HK-2 (cell line): Measurements from ENCODE around the gene PPP2R5E.
A peak's percentile ranks its signal among the peaks of the same experiment; 100 is the strongest.
"Not testable (repeated sequence)": the region's sequence is repeated elsewhere in the genome, so short reads cannot be mapped to it uniquely, and the experiment has no call there.

ENCODE experiments used
- DNase-seq: peaks from one replicate; pipeline ENCODE4 v3.0.0-alpha.2; 2018; ENCODE audit not compliant: unreplicated experiment

Gene PPP2R5E

DNA sequence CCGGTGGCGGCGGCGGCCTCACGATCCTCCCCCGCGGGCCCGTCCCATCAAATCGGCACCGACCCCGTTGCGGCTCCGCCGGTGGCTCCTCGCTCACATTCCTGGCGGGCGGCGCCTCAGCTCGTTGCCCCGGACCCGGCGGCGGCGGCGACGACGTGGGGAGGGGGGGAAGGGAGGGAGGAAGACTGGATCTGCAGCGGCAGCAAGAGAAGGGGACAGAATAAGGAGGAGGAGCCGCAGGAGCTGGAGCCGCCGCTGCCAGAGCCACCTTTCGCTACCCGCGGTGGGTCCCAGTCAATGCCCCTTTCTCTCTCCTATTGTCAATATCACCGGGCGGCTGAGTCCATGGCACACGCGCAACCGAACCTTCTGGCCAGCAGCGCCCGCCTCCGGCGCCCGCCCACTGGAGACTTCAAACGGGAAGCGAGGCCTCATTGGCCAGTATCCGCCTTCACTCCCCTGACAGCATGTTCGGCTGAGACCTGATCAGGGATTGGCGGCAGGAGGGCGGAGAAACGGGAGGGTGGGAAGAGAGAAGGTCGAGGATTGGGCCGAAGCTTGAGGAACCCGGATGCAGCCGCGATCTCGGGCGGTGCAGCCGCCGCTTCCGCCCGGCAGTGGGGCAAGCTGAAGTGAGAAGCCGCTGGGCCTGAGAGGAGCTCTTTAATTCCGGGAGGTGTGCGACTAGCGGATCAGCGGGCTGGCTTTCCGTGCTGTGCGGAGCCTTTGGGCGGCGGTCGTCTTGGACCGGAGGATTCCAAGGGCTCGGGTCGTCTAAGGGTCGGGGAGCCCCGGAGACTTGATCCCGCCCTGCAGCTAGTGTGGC, at the start of gene PPP2R5E:
Gene PPP2R5E, minus strand, starts transcription at position 378 of the 826 bp plus-strand sequence. CDS start 3,692 bp downstream, outside the sequence.
- peak; percentile 98 for DNase-seq

- DNase-seq, result not testable (repeated sequence)
These were observed 39.9 kb upstream of the PPP2R5E start for GRCh38 chr14:63583046-63583445.

DNA sequence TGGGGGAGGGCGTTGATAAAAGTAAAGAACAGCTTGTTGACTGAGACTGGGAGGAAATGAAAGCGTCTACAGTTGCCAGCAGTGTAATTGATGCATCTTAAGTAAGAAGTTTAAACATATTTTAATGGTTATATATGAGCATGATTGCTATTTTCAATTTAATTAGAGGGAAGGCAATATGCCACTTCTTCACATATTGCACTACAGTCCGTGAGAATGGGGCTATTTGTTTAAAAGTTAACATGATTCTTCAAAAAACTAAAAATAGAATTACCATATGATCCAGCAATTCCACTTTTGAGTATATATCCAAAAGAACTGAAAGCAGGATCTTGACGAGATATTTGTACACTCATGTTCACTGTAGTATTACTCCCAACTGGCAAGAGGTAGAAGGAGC, 38.3 kb upstream of the PPP2R5E start:
- no peak for DNase-seq

DNA sequence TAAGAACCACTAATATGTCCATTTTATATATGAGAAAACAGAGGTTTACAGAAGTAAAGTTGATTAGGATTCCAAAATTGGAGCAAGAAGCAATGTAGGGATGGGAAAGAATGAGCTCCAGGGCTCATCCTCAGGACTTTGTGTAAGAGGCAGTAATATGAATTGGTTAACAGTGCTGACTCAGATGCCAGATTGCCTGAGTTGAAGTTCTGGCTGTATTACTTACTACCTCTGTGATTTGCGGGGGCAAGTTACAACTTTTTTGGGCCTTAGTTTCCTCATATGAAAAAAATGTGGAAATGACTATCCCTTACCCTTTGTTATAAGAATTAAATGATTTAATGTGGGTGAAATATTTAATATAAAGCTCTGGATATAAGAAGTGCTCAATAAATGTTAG, 35.1 kb upstream of the PPP2R5E start:
- no peak for DNase-seq

DNA sequence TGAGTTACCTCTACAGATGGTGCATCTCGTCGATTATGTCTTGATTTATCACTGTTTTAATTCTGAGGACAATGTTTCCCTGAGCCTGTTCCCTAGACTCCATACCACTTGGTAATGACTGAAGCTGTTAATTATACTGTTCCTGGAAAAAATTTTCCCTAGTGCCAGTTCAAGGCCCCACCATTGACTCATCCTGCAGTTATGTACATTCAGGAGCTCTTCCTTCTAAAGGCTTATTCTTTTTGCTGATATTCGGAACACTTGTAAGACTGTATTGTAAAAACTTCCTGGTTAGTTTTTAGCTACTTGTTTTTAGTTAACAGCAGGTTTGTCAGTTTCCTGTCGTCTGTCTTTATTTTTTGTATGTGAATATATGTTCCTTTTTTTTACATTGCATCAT, 30.4 kb upstream of the PPP2R5E start:
- DNase-seq, result no peak

- DNase-seq, result no peak
These were observed 22.3 kb upstream of the PPP2R5E start for GRCh38 chr14:63565448-63565847.

DNA sequence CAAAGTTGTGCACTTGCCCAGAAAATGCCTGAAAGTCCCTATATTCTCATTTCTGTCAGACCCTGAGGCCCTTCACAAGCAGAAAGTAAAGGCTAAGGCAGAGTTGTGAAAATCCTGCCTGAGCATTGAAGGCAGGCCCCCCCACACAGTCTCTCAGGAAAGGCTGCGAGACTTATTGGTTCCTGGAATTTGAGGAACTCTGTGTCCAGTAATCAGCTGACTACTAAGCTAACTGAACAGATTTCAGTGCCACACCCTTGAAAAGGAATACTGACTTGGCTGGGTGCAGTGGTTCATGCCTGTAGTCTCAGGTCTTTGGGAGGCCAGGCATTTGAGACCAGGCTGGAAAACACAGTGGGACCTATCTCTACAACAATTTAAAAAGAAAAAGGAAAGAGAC, 21.1 kb upstream of the PPP2R5E start:
- no peak for DNase-seq

DNA sequence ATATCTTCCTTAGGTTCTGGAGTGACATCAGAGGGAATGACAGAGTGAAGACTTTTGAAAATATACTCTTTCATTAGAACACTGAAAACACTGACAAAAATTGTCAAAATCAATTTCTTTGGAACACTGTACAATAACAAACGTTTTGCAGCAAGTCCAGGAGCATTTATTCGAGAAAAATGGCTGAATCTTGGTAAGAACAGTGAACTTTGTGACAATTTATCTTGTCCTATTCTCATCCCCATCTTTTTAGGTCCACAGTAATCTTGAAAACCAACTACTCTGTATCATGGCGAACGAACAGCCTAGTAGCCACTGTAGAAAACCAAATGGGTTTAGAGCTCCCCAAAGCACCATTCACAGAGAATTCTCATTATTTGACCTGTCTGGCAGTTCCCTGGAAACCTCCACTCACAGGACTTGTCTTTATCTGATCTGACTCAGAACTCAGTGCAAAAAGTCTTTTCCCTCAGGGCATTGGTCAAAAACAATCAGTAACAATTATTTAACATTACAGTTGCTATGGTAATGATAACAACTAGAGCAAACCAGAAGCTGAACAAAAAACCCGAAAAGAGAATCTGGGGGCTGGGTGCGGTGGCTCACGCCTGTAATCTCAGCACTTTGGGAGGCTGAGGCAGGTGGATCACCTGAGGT, 20.3 kb upstream of the PPP2R5E start:
- DNase-seq, result no peak

DNA sequence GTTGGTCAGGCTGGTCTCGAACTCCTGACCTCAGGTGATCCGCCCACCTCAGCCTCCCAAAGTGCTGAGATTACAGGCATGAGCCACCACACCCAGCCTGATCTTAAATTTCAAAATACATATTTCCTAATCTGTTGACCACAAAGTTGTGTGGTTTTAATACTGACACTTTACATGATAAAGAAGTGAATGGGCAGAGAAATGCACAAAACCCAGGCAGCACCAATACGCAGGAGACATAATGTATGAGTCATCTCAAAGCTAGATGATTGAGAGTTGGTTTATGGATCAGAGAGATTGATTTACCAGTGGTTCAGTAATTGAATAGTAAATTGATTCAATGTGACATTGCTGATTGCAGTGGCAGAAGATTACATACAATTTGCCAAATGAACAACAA, 19.2 kb upstream of the PPP2R5E start:
- DNase-seq, result no peak

DNA sequence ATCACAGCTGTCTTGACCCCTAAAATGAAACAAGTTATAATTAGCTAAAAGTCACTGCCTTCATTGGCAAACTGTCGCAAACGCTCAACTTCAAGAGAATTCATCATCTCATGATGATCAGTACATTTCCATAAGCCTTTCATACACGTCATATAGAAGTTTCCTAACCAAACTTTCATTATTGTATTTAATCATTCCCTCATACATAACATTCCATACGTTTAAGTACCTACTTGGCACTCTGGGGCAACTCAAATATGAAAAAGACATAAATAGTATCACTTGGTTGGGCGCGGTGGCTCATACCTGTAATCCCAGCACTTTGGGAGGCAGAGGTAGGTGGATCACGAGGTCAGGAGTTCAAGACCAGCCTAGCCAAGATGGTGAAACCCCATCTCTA, 12.4 kb upstream of the PPP2R5E start:
- no peak for DNase-seq

- peak; percentile 16 for DNase-seq
These were observed 8.2 kb upstream of the PPP2R5E start for GRCh38 chr14:63551332-63551731.

GRCh38 chr14:63547798-63548335, 4.7 kb upstream of the PPP2R5E start:
- DNase-seq, result no peak

DNA sequence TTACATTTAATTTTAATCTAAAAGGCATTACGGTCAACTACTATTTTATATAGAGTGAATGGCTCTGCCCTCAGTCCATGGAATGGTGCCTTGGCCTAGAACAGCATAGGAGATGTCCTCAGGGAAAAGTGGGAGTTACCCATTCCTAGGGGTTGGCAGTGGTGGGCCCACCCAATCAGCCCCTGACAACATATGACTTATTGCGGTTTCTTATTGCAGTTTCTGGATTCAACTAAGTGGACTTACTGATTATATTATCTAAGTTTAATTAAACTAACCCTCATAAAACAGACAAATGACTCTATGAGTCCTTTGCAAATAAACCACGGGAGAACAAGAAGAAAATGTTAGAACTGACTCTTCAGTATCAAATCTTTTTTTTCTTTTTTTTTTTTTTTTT, 2.3 kb upstream of the PPP2R5E start:
- no peak for DNase-seq

GRCh38 chr14:63544591-63545299, 1.6 kb upstream of the PPP2R5E start:
- DNase-seq, result no peak

DNA sequence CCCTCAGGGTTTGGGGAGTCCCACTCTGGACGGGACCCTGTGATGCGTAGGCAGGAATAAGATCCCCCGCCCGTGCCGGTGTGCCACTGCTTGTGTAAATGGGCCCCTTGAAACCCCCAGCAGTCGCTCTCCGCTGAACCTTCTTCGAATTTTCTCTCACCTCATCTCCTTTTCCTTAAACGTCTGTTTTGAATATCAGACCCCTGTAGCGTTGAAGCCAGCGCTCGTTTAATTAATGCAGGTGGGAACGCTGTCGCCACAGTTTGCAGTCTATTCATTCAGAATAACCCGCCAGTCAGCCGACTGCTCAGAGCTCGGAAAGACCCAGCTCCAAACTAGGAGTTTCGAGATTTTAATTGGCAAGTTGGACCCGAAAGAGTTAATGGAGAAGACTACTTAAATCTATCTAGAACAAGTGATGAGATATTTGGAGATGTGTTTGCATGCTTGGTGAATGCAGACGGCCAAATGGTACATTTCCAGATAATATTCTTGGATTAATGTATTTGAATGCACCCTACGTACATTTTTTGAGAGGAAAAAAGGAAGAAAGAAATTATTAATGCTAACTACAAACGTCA, 739 bp upstream of the PPP2R5E start:
- no peak for DNase-seq

GRCh38 chr14:63542231-63542999, 762 bp downstream of the PPP2R5E start:
- peak; percentile 35 for DNase-seq

DNA sequence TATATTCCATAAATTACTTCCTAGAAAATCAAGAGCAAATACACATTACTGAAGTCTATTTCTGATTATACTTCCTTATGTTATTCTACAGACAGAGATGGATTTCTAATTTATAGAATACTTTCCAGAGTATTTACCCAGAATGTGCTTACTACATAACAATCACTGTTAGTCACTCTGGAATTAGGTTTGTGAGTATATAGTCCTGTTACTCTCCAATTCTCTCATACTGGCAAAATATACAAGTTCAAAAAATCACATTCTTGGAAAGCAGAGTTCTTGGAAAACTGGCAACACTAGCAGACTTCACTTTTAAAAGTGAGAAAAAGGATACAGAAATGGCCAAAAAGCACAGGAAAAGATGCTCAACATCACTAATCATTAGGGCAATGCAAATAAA, 7.3 kb downstream of the PPP2R5E start:
- DNase-seq, result no peak

DNA sequence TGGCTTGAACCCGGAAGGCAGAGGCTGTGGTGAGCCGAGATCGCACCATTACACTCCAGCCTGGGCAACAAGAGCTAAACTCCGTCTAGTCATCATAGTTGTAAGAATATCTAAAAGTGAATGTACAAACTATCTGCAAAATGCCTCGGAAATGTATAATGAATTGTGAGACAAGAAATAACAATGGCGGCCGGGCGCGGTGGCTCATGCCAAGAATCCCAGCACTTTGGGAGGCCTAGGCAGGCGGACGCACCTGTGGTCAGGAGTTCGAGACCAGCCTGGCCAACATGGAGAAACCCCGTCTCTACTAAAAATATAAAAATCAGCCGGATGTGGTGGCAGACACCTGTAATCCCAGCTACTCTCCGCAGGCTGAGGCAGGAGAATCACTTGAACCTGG, 9.7 kb downstream of the PPP2R5E start:
- DNase-seq, result no peak

DNA sequence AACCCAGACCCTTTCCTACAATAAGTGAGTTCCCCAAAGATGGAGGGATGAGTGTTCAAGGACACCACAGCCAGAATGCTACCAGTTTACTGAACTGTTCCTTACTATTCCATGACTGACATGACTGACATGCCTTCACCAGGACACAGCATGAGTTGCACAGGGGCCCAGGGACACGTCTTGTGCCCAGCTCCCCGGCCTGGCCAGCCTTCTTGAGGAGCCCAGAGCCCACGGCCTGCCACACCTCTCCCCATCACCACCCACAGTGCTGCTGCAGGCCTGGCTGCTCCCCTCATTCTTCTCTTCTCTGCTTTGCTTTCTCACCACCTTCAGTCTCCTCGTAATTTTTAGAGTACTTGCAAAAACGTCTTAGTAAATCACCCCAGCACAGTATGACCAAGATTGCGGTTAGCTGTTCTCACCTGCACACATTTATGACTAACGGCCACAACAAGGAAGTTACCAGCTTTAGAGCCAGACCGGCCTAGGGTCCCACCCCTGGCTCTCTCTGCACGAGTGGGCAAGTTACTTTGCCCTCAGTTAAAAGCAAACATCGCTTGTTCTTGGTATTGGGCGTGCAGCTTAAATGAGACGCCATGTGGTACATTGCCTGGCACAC, 18.5 kb downstream of the PPP2R5E start:
- no peak for DNase-seq

DNA sequence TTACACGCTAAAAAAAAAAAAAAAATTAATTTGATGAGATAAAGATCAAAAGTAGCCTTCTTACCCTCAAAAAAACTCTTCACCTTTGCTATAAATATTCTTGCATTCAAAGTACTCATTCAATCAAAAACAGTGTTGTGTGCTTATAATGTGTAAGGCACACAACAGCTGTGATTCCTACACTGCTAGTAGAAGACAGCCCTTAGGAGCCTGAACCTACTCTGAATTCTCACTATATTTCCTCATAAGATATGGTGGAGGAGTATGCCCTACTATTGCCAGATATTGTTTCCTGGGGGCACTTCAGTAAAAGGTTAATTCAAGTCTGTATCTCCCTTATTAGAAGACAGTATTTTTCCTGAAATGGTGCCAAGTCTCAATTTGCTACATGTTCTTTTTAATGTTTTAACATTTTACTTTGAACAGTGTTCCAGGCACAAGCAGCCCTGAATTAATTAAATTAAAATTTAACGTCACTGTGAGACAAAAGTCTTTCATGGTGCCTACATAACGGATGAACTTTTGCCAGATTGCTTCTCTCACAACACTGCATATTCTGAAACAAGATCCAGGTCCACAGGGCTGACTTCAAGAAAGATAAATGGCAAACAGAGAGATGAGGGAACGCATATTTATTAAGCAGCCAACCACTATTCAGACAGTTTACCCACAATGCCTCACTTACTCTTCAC, 19.3 kb downstream of the PPP2R5E start:
- no peak for DNase-seq
